ENCODE data around the gene CFB.

Gene CFB

DNA sequence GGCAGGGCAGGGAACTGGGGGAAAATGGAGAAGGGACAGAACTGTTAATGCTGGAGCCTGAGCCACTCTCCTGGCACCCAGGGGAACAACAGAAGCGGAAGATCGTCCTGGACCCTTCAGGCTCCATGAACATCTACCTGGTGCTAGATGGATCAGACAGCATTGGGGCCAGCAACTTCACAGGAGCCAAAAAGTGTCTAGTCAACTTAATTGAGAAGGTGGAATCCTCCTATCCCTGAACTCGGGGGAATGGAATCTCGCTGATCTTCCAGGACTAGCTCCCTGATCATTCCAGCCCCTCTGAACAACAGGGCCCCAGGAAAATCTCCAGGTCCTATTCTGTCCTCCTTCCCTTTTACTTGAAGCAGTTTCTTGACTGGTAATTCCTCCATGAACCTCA lies 2.0 kb downstream of the CFB start:
- CTCF ChIA-PET = interaction anchor here (1.3 kb wide), 1 partner anchor 27 kb away, joined by 4 read pairs; no protein-coding TSS in a partner anchor
- DNase-seq (ENCODE audit: extremely low spot score) = no peak
- TF ChIP-seq, protein P1, sequence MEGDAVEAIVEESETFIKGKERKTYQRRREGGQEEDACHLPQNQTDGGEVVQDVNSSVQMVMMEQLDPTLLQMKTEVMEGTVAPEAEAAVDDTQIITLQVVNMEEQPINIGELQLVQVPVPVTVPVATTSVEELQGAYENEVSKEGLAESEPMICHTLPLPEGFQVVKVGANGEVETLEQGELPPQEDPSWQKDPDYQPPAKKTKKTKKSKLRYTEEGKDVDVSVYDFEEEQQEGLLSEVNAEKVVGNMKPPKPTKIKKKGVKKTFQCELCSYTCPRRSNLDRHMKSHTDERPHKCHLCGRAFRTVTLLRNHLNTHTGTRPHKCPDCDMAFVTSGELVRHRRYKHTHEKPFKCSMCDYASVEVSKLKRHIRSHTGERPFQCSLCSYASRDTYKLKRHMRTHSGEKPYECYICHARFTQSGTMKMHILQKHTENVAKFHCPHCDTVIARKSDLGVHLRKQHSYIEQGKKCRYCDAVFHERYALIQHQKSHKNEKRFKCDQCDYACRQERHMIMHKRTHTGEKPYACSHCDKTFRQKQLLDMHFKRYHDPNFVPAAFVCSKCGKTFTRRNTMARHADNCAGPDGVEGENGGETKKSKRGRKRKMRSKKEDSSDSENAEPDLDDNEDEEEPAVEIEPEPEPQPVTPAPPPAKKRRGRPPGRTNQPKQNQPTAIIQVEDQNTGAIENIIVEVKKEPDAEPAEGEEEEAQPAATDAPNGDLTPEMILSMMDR (IDR thresholded peaks at IDR 0.05; ENCODE audit: control extremely low read depth, extremely low read depth, low read depth, missing control alignments) = no peak
- POLR2A ChIA-PET = no interaction called here

DNA sequence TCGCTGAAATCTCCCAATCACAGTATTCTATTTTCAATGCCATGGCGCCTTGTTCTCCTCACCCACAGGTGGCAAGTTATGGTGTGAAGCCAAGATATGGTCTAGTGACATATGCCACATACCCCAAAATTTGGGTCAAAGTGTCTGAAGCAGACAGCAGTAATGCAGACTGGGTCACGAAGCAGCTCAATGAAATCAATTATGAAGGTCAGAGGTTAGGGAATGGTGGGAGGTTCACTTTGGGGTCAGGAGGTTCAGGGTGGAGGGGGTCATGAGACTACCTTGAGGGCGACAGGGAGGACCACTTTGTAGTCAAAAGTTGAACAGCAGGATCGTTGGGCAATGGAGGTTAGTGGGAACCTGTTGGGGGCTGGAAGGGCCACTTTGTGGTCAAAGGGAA lies 2.4 kb downstream of the CFB start:
- CTCF ChIA-PET = interaction anchor here (1.3 kb wide), 1 partner anchor 27 kb away, joined by 4 read pairs; no protein-coding TSS in a partner anchor
- TF ChIP-seq, protein P1 (IDR thresholded peaks at IDR 0.05; ENCODE audit: control extremely low read depth, extremely low read depth, low read depth, missing control alignments) = no peak
- DNase-seq (ENCODE audit: extremely low spot score) = no peak
- POLR2A ChIA-PET = no interaction called here

DNA sequence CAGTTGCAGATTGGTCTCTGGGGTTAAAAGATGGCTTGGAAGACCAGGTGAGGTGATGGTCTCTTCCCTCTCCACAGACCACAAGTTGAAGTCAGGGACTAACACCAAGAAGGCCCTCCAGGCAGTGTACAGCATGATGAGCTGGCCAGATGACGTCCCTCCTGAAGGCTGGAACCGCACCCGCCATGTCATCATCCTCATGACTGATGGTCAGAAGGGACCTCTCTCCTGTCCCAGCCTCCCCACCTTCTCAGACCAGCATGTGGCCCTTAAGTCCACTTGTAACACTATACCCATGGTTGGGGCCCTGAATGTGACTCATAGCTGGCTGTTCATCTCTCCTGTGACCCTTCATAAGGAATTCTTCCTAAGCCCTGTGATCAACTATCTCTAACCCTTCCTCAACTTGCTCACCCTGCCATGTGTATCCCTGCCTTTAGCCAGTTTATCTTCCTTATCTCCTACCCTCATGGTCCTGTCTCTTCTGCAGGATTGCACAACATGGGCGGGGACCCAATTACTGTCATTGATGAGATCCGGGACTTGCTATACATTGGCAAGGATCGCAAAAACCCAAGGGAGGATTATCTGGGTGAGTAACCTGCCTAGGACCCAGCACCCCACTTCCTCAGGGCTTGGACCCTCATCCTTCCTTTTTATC lies 3.0 kb downstream of the CFB start:
- POLR2A ChIA-PET = no interaction called here
- TF ChIP-seq, protein P1 (IDR thresholded peaks at IDR 0.05; ENCODE audit: control extremely low read depth, extremely low read depth, low read depth, missing control alignments) = no peak
- DNase-seq (ENCODE audit: extremely low spot score) = no peak
- CTCF ChIA-PET = interaction anchor here (1.3 kb wide), 1 partner anchor 28 kb away, joined by 4 read pairs; no protein-coding TSS in a partner anchor

DNA sequence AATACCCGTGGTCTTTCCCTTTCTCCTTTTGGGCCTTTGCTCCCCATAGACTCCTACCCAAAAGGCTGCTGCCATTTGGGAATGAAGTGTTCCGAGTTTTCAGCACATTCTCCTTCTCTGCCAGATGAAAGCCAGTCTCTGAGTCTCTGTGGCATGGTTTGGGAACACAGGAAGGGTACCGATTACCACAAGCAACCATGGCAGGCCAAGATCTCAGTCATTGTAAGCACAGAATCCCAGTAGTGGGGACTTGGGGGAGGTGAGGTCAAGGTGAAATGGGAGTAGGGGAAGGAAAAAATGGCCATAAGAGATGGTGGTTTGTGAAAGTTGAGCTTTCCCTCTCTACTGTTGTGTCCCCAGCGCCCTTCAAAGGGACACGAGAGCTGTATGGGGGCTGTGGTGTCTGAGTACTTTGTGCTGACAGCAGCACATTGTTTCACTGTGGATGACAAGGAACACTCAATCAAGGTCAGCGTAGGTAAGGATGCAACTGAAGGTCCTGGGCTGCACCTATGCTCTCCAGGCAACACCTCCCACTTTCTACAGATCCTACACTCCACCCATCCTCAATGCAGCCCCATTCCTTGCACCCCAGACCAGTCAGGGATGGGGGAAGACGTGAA lies 4.1 kb downstream of the CFB start:
- TF ChIP-seq, protein P1 (IDR thresholded peaks at IDR 0.05; ENCODE audit: control extremely low read depth, extremely low read depth, low read depth, missing control alignments) = no peak
- ChIA-PET CTCF (interaction anchor here (1.1 to 5.0 kb wide), 2 partner anchors 10 to 22 kb away, joined by 3 to 35 read pairs; partner anchors contain the start of gene DXO), POLR2A (no interaction called here)
- DNase-seq (ENCODE audit: extremely low spot score) = no peak

DNA sequence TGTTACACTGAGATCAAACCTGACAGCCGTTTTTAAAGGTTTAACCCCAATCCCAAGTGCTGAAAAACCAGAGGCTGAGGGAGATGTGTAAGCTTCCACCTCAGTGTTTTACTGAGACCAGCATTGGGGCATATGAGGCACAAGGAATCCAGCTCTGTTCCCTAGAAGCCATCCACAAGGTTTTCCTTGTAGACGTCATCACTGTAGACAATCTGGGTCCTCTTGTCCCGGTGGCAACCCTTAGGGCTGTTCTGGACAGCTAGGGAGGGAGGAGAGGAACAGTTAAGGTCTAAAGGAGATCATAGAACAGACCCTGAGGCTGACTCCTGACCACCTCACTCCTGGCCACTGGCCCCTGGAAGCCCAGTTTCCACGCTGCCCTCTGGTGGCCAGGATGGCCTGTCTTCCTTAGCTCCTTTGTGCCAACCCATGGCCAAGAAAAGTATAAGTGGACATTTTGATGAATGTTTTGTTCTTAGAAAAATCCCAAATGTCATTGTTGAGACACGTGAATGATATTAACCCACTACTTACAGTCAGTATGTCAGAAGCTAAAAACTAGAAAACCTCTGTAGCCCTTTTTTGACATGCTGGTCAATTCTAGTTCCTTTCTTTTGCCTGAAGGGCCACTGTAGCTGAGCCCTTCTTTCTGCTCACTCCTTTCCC lies 6.4 kb downstream of the CFB start:
- ChIA-PET CTCF (interaction anchor here (0.6 to 5.0 kb wide), 30 partner anchors 9 to 409 kb away, joined by 3 to 35 read pairs (median 4); partner anchors contain the start of genes DXO, LY6G5C and LY6G6F), POLR2A (interaction anchor here (0.6 kb wide), 1 partner anchor 138 kb away, joined by 5 read pairs; no protein-coding TSS in a partner anchor)
- TF ChIP-seq, protein P1 (IDR thresholded peaks at IDR 0.05; ENCODE audit: control extremely low read depth, extremely low read depth, low read depth, missing control alignments) = peak; percentile 70
- DNase-seq (ENCODE audit: extremely low spot score) = peak; percentile 46

DNA sequence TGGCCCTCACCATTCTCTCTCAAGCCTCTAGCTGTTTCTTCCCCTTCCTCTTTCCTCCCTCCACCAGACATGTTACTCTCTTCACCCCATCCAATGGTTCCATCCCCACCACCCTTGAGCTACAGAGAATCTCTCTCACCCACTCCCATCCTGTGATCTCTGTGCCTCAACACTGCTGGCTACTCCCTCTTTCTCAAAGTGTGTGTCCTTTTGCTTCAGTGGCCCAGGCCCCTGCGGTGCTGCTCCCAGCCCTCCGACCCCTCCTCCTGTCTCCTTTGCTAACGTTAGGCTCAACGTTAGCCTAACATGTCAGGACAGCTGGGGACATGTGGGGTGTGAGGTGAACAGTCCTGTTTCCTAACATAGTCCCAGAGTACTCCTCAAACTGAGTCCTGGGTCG lies 7.0 kb downstream of the CFB start:
- DNase-seq (ENCODE audit: extremely low spot score) = no peak
- POLR2A ChIA-PET = interaction anchor here (0.6 kb wide), 1 partner anchor 138 kb away, joined by 5 read pairs; no protein-coding TSS in a partner anchor
- CTCF ChIA-PET = interaction anchor here (0.8 to 5.0 kb wide), 25 partner anchors 9 to 409 kb away, joined by 3 to 35 read pairs (median 4); partner anchors contain the start of genes DXO and LY6G5C

More for the DNA sequence above, 7.0 kb downstream of the CFB start:
- TF ChIP-seq, protein P1 (IDR thresholded peaks at IDR 0.05; ENCODE audit: control extremely low read depth, extremely low read depth, low read depth, missing control alignments) = no peak

Data from GM10248 (cell line).